ENCODE data around the gene SRGAP2B. TPM values are rescaled to one million over a fixed set of nuclear protein-coding genes. Genes with fewer than 3 reads are reported as not detected.
"Not testable (repeated sequence)": the region's sequence is repeated elsewhere in the genome, so short reads cannot be mapped to it uniquely, and the experiment has no call there.

Gene SRGAP2B
- total and polyA plus RNA-seq, 2 donors (not counting 3 experiments of a cell fraction or from before 2014, with no cell fraction given) = 13.4 to 75.2 TPM

- H3K36me3 ChIP-seq (ENCODE audit: control insufficient read depth in 2 of 2, extremely low read depth in 1 of 2, insufficient read depth in 2 of 2, low read length in 2 of 2); intact Hi-C loops (cut with micrococcal nuclease); H3K27me3 ChIP-seq (ENCODE audit: control insufficient read depth in 2 of 2, insufficient read depth in 2 of 2, low read length in 2 of 2); CTCF ChIA-PET; H3K9me1 ChIP-seq (replicated peaks; ENCODE audit: control insufficient read depth, extremely low read depth, insufficient read depth, low read length); H3K4me3 ChIP-seq (replicated peaks in 1 of 3; ENCODE audit: insufficient read depth in 1 of 3, low read depth in 1 of 3, low read length in 3 of 3); FAIRE-seq; H3K9ac ChIP-seq (replicated peaks; ENCODE audit: extremely low read depth, insufficient read depth, low read length); H2AFZ ChIP-seq (ENCODE audit: low read depth, low read length); H3K27ac ChIP-seq (ENCODE audit: insufficient read depth, low read depth, low read length); DNase-seq (ENCODE audit: low read depth, low spot score); H3K9me3 ChIP-seq (replicated peaks; ENCODE audit: control insufficient read depth, insufficient read depth, low read length); BruUV-seq (replicated peaks); H3K4me1 ChIP-seq (ENCODE audit: control insufficient read depth, extremely low read depth, insufficient read depth, low read length); dilution Hi-C loops (cut with MboI; ENCODE audit: extremely low pct_ligation_motif_present, low sequenced_read_pairs); H3K4me2 ChIP-seq (ENCODE audit: insufficient read depth, low read length); POLR2A ChIA-PET; H4K20me1 ChIP-seq (replicated peaks; ENCODE audit: control insufficient read depth, extremely low read depth, insufficient read depth, low read length): not testable (repeated sequence)
- peaks cover 12% of the 10 kb centered on the region for H3K79me2 ChIP-seq (ENCODE audit: control insufficient read depth, insufficient read depth, low read length)
Observed at GRCh38 chr1:145077872-145078786, 17.0 kb downstream of the SRGAP2B start.

DNA sequence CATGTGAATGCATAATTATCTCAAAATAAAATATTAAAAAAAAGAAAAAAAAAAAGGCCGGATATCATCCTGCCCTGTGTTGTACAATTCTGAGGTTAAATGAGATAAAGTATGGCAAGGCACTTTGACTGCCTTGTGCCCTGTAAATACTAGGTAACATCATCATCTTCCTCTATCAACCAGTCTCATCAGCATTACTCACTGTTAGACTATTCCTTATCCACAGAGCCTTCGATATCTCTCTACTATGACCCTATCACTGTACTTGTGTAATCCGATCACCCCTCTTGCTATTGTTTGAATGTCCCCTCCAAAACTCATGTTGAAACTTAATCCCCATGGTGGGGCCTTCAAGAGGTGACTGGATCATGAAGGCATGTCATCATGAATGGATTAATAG is 18.3 kb downstream of the SRGAP2B start:
- BruUV-seq (replicated peaks); H3K27ac ChIP-seq (ENCODE audit: insufficient read depth, low read depth, low read length); H3K9me3 ChIP-seq (replicated peaks; ENCODE audit: control insufficient read depth, insufficient read depth, low read length); DNase-seq (ENCODE audit: low read depth, low spot score); H3K4me3 ChIP-seq (replicated peaks in 1 of 3; ENCODE audit: insufficient read depth in 1 of 3, low read depth in 1 of 3, low read length in 3 of 3); H2AFZ ChIP-seq (ENCODE audit: low read depth, low read length); H3K4me1 ChIP-seq (ENCODE audit: control insufficient read depth, extremely low read depth, insufficient read depth, low read length); CTCF ChIA-PET; dilution Hi-C loops (cut with MboI; ENCODE audit: extremely low pct_ligation_motif_present, low sequenced_read_pairs); H3K9me1 ChIP-seq (replicated peaks; ENCODE audit: control insufficient read depth, extremely low read depth, insufficient read depth, low read length); H4K20me1 ChIP-seq (replicated peaks; ENCODE audit: control insufficient read depth, extremely low read depth, insufficient read depth, low read length); FAIRE-seq; POLR2A ChIA-PET; H3K9ac ChIP-seq (replicated peaks; ENCODE audit: extremely low read depth, insufficient read depth, low read length); H3K27me3 ChIP-seq (ENCODE audit: control insufficient read depth in 2 of 2, insufficient read depth in 2 of 2, low read length in 2 of 2); intact Hi-C loops (cut with micrococcal nuclease); H3K36me3 ChIP-seq (ENCODE audit: control insufficient read depth in 2 of 2, extremely low read depth in 1 of 2, insufficient read depth in 2 of 2, low read length in 2 of 2); H3K4me2 ChIP-seq (ENCODE audit: insufficient read depth, low read length): not testable (repeated sequence)
- H3K79me2 ChIP-seq (ENCODE audit: control insufficient read depth, insufficient read depth, low read length) = peaks cover 11% of the 10 kb centered on the region

DNA sequence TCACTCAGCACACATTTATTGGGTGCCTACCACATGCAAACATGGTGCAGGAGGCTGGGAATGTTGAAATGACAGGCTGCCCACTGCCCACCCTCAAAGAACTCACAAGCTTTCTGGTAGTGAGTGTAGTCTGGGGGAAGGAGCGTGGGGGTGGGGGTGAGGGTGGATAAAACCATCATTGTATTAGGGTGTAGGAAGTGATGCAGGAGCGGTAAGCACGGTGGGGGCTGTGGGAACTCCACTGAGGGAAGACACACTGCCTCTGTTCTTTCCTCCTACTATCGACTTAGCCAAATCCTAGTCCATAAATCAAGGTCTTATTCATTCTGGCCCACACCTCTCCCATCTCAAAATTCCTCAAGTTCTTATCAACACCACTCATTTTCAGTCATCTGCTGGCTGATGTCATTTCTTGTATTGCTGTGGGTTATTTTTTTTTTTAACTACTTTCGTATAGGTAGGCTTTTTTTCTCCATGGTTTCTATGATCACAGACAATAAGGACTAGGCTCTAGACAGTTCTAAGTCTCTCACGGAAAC is 21.0 kb downstream of the SRGAP2B start:
- BruUV-seq (replicated peaks); H3K79me2 ChIP-seq (ENCODE audit: control insufficient read depth, insufficient read depth, low read length); DNase-seq (ENCODE audit: low read depth, low spot score); H3K9me1 ChIP-seq (replicated peaks; ENCODE audit: control insufficient read depth, extremely low read depth, insufficient read depth, low read length); H3K4me2 ChIP-seq (ENCODE audit: insufficient read depth, low read length); H3K4me3 ChIP-seq (replicated peaks in 1 of 3; ENCODE audit: insufficient read depth in 1 of 3, low read depth in 1 of 3, low read length in 3 of 3); CTCF ChIA-PET; POLR2A ChIA-PET; H4K20me1 ChIP-seq (replicated peaks; ENCODE audit: control insufficient read depth, extremely low read depth, insufficient read depth, low read length); H3K27me3 ChIP-seq (ENCODE audit: control insufficient read depth in 2 of 2, insufficient read depth in 2 of 2, low read length in 2 of 2); FAIRE-seq; H3K9me3 ChIP-seq (replicated peaks; ENCODE audit: control insufficient read depth, insufficient read depth, low read length); dilution Hi-C loops (cut with MboI; ENCODE audit: extremely low pct_ligation_motif_present, low sequenced_read_pairs); intact Hi-C loops (cut with micrococcal nuclease); H2AFZ ChIP-seq (ENCODE audit: low read depth, low read length); H3K27ac ChIP-seq (ENCODE audit: insufficient read depth, low read depth, low read length); H3K9ac ChIP-seq (replicated peaks; ENCODE audit: extremely low read depth, insufficient read depth, low read length); H3K4me1 ChIP-seq (ENCODE audit: control insufficient read depth, extremely low read depth, insufficient read depth, low read length); H3K36me3 ChIP-seq (ENCODE audit: control insufficient read depth in 2 of 2, extremely low read depth in 1 of 2, insufficient read depth in 2 of 2, low read length in 2 of 2): not testable (repeated sequence)

DNA sequence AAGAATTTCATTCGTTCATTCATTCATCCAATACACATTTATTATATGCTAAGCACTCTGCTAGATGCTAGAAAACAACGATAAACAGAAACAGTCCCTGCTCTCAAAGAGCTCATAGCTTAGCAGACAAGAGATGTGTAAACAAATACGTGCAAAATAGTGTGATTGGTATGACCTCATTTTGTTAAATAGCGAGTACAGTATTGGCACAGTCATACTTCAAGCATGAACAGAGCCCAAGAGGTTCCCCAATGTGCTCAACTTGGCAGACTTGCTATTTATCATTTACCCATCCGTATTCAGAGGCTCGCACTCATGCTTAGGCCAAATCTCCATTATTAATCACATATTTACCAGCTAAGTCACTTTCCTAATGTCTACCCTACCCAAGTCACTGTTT is 23.6 kb downstream of the SRGAP2B start:
- H3K9ac ChIP-seq (replicated peaks; ENCODE audit: extremely low read depth, insufficient read depth, low read length); H3K9me3 ChIP-seq (replicated peaks; ENCODE audit: control insufficient read depth, insufficient read depth, low read length); H3K4me2 ChIP-seq (ENCODE audit: insufficient read depth, low read length); H3K79me2 ChIP-seq (ENCODE audit: control insufficient read depth, insufficient read depth, low read length); H3K9me1 ChIP-seq (replicated peaks; ENCODE audit: control insufficient read depth, extremely low read depth, insufficient read depth, low read length); BruUV-seq (replicated peaks); H2AFZ ChIP-seq (ENCODE audit: low read depth, low read length); H3K27me3 ChIP-seq (ENCODE audit: control insufficient read depth in 2 of 2, insufficient read depth in 2 of 2, low read length in 2 of 2); CTCF ChIA-PET; POLR2A ChIA-PET; H3K4me3 ChIP-seq (replicated peaks in 1 of 3; ENCODE audit: insufficient read depth in 1 of 3, low read depth in 1 of 3, low read length in 3 of 3); DNase-seq (ENCODE audit: low read depth, low spot score); H4K20me1 ChIP-seq (replicated peaks; ENCODE audit: control insufficient read depth, extremely low read depth, insufficient read depth, low read length); intact Hi-C loops (cut with micrococcal nuclease); H3K27ac ChIP-seq (ENCODE audit: insufficient read depth, low read depth, low read length); dilution Hi-C loops (cut with MboI; ENCODE audit: extremely low pct_ligation_motif_present, low sequenced_read_pairs); H3K4me1 ChIP-seq (ENCODE audit: control insufficient read depth, extremely low read depth, insufficient read depth, low read length); FAIRE-seq; H3K36me3 ChIP-seq (ENCODE audit: control insufficient read depth in 2 of 2, extremely low read depth in 1 of 2, insufficient read depth in 2 of 2, low read length in 2 of 2): not testable (repeated sequence)

Measured in endothelial cell of umbilical vein (primary cell).